ENCODE measurements around the gene PRDM4. TPM values are rescaled to one million over a fixed set of nuclear protein-coding genes. Genes with fewer than 3 reads are reported as not detected.
A peak's percentile ranks its signal among the peaks of the same experiment; 100 is the strongest.

PRDM4 gene
- total RNA-seq, 2 donors from 2014 or later, result 32.7 to 36.0 TPM

DNA sequence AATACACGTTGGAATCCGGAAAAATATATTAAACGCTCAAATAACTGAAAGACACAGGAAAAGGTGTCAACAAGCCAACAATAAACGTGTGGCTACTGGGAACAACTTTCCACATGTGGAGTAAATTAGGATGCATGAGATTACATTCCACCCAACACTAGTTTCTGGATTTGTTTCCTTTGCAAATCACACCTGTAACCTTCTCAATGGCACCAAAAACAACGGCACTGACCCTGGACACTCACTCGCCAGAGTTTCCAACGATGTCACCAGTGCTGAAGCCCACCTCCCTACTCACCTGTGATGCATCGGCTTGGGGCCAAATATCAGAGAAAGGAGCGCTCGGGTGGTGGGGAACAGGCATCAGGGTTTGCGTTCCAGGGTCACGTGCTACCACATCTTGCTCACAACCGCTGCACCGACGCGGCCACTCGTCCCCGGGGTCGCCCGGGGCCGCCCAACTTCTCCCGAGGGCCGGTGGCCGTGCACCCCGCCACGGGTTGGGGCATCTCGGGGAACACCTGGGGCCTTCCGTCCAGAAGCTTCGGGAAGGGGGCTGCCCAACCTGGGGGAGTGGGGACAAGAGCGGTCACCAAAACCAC is 629 bp downstream of the PRDM4 start:
- intact Hi-C loops (cut with DNase I), result loop anchor here (10.0 kb wide), 1 partner anchor 754 kb away; the partner anchor contains the start of gene FICD
- Histone ChIP-seq H3K27ac (peak overlapping the region; percentile 57 to 70), H3K4me3 (peak overlapping the region; percentile 75 to 81), H3K27me3 (replicated peaks; ENCODE audit: insufficient read depth) (no peaks in the 10 kb centered on the region), H3K9me3 (no peaks in the 10 kb centered on the region), H3K4me1 (replicated peaks) (no peaks in the 10 kb centered on the region), H3K36me3 (peaks cover 3 to 10% of the 10 kb centered on the region in 2 donors)
- TF ChIP-seq POLR2AphosphoS5 (IDR thresholded peaks at IDR 0.05) (no peak), POLR2A (IDR thresholded peaks at IDR 0.05) (no peak)
- TF ChIP-seq, protein P1, sequence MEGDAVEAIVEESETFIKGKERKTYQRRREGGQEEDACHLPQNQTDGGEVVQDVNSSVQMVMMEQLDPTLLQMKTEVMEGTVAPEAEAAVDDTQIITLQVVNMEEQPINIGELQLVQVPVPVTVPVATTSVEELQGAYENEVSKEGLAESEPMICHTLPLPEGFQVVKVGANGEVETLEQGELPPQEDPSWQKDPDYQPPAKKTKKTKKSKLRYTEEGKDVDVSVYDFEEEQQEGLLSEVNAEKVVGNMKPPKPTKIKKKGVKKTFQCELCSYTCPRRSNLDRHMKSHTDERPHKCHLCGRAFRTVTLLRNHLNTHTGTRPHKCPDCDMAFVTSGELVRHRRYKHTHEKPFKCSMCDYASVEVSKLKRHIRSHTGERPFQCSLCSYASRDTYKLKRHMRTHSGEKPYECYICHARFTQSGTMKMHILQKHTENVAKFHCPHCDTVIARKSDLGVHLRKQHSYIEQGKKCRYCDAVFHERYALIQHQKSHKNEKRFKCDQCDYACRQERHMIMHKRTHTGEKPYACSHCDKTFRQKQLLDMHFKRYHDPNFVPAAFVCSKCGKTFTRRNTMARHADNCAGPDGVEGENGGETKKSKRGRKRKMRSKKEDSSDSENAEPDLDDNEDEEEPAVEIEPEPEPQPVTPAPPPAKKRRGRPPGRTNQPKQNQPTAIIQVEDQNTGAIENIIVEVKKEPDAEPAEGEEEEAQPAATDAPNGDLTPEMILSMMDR (IDR thresholded peaks at IDR 0.05), result no peak
- 2% methylated on average over 15 of the region's 30 CpGs for WGBS
- DNase-seq (ENCODE audit: low spot score), result peak; percentile 23

DNA sequence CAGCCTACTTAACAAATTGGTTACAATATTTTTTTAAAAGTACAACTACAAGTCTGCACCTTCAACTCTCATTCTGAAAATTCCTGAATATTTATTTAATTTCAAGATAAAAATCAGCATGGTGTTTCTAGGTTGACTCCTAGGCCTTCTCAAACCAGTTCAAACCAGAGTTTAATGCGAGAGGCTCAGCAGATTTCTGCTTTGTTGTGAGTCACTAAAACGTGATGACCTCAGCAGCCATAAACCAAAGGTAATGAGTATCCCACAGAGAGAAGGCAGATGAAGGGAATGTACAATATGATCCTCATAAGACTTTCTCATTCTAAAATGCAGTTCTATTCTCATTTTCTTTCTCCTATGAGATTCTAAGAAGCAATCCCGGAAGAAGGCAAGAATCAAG is 1.5 kb downstream of the PRDM4 start:
- Histone ChIP-seq H3K4me1 (replicated peaks) (no peaks in the 10 kb centered on the region), H3K4me3 (peak overlapping the region; percentile 75 to 81), H3K36me3 (peaks cover 6 to 14% of the 10 kb centered on the region in 2 donors), H3K27ac (peak overlapping the region in 1 of 2 donors; percentile 70), H3K27me3 (replicated peaks; ENCODE audit: insufficient read depth) (no peaks in the 10 kb centered on the region), H3K9me3 (no peaks in the 10 kb centered on the region)
- 33% methylated on average over 3 of the region's 3 CpGs for WGBS
- intact Hi-C loops (cut with DNase I), result no loop called here
- DNase-seq (ENCODE audit: low spot score), result peak; percentile 22
- TF ChIP-seq POLR2AphosphoS5 (IDR thresholded peaks at IDR 0.05), result no peak
- TF ChIP-seq, protein P1 (IDR thresholded peaks at IDR 0.05), result no peak
- no peak for TF ChIP-seq POLR2A (IDR thresholded peaks at IDR 0.05)

DNA sequence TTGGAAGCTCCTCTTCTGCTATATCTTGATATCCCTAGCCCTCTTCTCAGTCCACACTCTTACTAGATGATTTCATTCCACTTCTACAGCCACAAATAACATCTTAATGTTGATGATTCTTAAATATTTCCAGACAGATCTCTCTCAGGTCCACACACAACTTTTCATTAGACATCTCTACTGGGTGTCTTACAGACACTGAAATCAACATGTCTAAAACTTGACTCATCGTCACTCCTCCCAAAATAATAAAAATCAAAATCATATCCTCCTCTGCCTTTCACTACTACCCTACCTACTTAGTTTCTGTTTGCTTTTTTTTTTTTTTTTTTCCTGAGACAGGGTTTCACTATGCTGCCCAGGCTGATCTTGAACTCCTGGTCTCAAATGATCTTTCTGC is 11.9 kb downstream of the PRDM4 start:
- intact Hi-C loops (cut with DNase I), result no loop called here
- DNase-seq (ENCODE audit: low spot score), result no peak
- Histone ChIP-seq H3K4me1 (replicated peaks) (no peaks in the 10 kb centered on the region), H3K27me3 (replicated peaks; ENCODE audit: insufficient read depth) (no peaks in the 10 kb centered on the region), H3K27ac (no peak overlapping the region), H3K36me3 (peaks cover 10 to 19% of the 10 kb centered on the region in 2 donors), H3K9me3 (no peaks in the 10 kb centered on the region), H3K4me3 (no peak overlapping the region)
- no peak for TF ChIP-seq POLR2A (IDR thresholded peaks at IDR 0.05)
- TF ChIP-seq, protein P1 (IDR thresholded peaks at IDR 0.05), result no peak
- TF ChIP-seq POLR2AphosphoS5 (IDR thresholded peaks at IDR 0.05), result no peak
- 100% methylated on average over 1 of the region's 1 CpG for whole genome bisulfite sequencing

DNA sequence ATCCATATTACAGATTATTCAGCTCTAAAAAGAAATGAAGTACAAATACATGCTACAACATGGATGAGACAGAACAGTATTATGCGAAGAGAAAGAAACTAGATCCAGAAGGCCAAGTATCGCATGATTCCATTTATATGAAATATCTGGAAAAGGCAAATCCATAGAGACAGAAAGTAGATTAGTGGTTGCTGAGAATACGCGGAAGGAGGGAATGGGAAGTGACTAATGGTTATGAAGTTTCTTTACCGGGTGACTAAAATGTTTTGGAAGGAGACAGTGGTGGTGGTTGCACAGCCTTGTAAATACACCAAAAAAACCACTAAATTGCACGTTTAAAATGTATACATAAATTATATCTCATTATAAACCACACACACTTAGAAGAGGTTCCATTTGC is 12.5 kb downstream of the PRDM4 start:
- Histone ChIP-seq H3K4me1 (replicated peaks) (no peaks in the 10 kb centered on the region), H3K27me3 (replicated peaks; ENCODE audit: insufficient read depth) (no peaks in the 10 kb centered on the region), H3K27ac (no peak overlapping the region), H3K4me3 (no peak overlapping the region), H3K36me3 (peaks cover 10 to 19% of the 10 kb centered on the region in 2 donors), H3K9me3 (no peaks in the 10 kb centered on the region)
- no peak for TF ChIP-seq POLR2AphosphoS5 (IDR thresholded peaks at IDR 0.05)
- DNase-seq (ENCODE audit: low spot score), result no peak
- intact Hi-C loops (cut with DNase I), result no loop called here
- WGBS, result 80% methylated on average over 6 of the region's 6 CpGs

DNA sequence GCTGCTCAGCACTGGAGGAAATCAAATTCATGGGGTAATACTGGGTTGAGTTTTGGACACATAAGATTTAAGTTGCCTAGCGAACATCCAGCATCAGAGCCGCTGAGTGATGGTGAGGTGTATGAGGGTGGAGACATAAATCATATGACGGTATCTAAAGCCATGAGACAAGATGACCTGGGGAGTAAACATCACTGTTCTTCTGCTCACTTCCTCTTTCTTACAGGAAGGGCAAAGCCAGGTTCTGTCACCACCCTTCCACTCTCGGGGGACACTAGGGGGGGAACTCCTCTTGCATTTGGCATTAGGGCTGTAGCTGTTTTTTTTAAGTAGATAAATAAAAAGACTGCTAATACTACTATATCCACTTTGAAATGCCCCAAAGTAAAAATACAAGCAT is 24.0 kb downstream of the PRDM4 start:
- H3K4me3 ChIP-seq, result no peak overlapping the region
- DNase-seq (ENCODE audit: low spot score), result no peak
- H3K36me3 ChIP-seq, result peaks cover 7 to 11% of the 10 kb centered on the region in 2 donors
- no peaks in the 10 kb centered on the region for H3K4me1 ChIP-seq (replicated peaks)
- H3K27ac ChIP-seq, result no peak overlapping the region
- TF ChIP-seq POLR2A (IDR thresholded peaks at IDR 0.05), result no peak
- no peak for TF ChIP-seq POLR2AphosphoS5 (IDR thresholded peaks at IDR 0.05)
- TF ChIP-seq, protein P1 (IDR thresholded peaks at IDR 0.05), result no peak
- 92% methylated on average over 4 of the region's 4 CpGs for WGBS
- intact Hi-C loops (cut with DNase I), result no loop called here
- no peaks in the 10 kb centered on the region for H3K9me3 ChIP-seq
- H3K27me3 ChIP-seq (replicated peaks; ENCODE audit: insufficient read depth), result no peaks in the 10 kb centered on the region
